ENCODE data around the gene CCT8L2. TPM values are rescaled to one million over a fixed set of nuclear protein-coding genes. Genes with fewer than 3 reads are reported as not detected.
"Not testable (repeated sequence)": the region's sequence is repeated elsewhere in the genome, so short reads cannot be mapped to it uniquely, and the experiment has no call there.

Gene CCT8L2
- total RNA-seq, 1 experiment from 2014 or later = not detected

GRCh38 chr22:16602728-16603447 is 10.3 kb upstream of the CCT8L2 start:
- not testable (repeated sequence) for H3K9me3 ChIP-seq (replicated peaks); H3K27me3 ChIP-seq (replicated peaks); H3K4me1 ChIP-seq (replicated peaks); H3K27ac ChIP-seq; H3K4me3 ChIP-seq; H3K36me3 ChIP-seq; DNase-seq (ENCODE audit: low read depth in 1 of 2, low spot score in 2 of 2)

GRCh38 chr22:16602224-16602727 is 9.7 kb upstream of the CCT8L2 start:
- H3K9me3 ChIP-seq (replicated peaks); H3K4me1 ChIP-seq (replicated peaks); DNase-seq (ENCODE audit: low read depth in 1 of 2, low spot score in 2 of 2); H3K27me3 ChIP-seq (replicated peaks); H3K27ac ChIP-seq; H3K36me3 ChIP-seq; H3K4me3 ChIP-seq: not testable (repeated sequence)

DNA sequence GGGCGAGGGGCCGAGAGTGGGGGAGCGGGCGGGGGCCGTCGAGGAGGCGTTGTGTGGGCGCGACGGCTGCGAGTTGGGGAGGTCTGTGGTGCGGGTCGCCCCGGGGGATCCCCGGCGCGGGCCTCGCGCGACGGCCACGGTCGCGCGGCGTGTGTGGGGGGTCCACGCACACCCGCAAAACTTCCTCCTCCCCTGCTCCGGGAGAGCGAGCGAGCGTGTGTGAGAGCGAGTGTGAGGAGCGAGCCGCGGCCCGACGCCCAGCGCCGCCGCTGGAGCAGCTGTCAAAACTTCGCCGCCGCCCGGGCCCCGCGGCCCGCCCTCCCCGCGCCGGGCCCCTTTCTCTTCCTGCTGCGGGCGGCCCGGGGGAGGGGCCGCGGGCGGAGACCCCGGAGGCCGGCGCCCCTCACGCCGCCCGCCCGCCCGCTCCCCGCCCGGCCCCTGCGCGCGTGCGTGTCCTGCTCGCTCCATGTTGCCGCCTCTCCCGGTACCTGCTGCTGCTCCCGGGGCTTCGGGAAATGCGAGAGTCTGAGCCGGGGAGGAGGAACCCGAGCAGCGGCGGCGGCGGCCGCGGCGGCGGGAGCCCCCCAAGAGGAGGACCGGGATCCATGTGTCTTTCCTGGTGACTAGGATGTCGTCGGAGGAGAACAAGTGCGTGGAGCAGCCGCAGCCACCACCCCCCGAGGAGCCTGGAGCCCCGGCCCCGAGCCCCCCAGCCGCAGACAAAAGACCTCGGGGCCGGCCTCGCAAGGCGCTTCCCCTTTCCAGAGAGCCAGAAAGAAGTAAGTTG is 9.0 kb upstream of the CCT8L2 start:
- H3K27me3 ChIP-seq (replicated peaks) = no peaks in the 10 kb centered on the region
- H3K4me1 ChIP-seq (replicated peaks) = no peaks in the 10 kb centered on the region
- no peak overlapping the region for H3K27ac ChIP-seq
- H3K36me3 ChIP-seq = no peaks in the 10 kb centered on the region
- H3K9me3 ChIP-seq (replicated peaks) = no peaks in the 10 kb centered on the region
- peak overlapping the region; percentile 28 for H3K4me3 ChIP-seq
- no peak for DNase-seq (ENCODE audit: low read depth in 1 of 2, low spot score in 2 of 2)

DNA sequence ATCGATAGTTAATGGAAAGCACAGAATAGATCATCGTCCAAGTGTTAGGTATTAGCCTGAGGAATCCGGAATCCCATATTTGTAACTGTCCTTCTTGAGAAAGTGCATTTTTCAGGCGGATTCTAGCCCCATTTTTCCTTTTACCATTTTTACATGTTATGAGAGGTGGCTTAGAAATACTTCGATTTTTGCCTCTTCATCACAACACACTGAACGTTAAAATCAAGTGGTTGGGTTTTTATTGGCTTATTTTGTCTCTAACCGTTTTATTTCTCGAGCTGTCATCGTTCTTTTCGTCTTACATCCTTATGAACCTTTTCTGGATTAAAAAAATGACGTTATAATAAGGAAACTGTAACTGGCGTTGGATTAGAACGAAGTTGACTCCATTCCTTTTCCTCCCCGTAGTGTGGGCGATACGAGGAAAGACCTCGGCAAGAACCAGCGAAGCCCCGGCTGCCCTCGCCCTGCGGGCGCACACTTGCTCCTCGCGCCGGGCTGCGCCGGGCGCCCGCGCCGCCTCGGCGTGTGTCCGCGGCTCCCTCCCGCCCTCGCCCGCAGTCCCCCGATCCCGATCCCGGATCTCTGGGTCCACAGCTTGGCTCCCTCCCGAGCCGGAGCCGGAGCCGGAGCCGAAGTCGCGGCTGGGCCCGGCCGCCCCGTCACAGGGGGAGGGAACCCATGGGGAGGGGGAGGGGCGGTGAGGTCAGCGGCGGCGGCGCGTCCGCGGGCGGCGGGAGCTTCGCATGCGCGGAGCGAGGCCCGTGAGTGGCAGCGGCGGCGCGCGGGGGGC is 8.2 kb upstream of the CCT8L2 start:
- not testable (repeated sequence) for H3K27me3 ChIP-seq (replicated peaks); H3K4me1 ChIP-seq (replicated peaks); H3K27ac ChIP-seq; H3K36me3 ChIP-seq; H3K4me3 ChIP-seq; H3K9me3 ChIP-seq (replicated peaks)
- peak; percentile 24 to 45 for DNase-seq (ENCODE audit: low read depth in 1 of 2, low spot score in 2 of 2)

DNA sequence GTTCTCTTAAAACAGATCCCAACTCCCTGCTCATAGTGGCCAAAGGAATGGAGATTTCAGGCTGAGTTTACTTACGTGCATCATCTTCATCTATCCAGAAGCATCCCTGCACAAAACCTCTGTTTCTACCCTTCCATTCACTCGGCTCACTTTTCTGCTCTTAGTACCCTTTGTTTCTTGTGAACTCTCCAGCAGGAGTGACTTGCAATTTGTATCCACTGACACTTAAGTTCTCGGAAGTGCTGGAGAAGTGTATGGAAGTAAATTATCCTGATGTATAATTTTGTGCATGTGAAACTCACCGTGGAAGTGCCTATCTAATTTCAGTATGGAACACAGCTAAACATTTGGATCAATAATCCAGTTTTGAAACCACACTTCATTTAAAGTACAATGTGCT is 7.0 kb upstream of the CCT8L2 start:
- not testable (repeated sequence) for H3K4me3 ChIP-seq; H3K4me1 ChIP-seq (replicated peaks); H3K27me3 ChIP-seq (replicated peaks); H3K27ac ChIP-seq; H3K9me3 ChIP-seq (replicated peaks); H3K36me3 ChIP-seq; DNase-seq (ENCODE audit: low read depth in 1 of 2, low spot score in 2 of 2)

DNA sequence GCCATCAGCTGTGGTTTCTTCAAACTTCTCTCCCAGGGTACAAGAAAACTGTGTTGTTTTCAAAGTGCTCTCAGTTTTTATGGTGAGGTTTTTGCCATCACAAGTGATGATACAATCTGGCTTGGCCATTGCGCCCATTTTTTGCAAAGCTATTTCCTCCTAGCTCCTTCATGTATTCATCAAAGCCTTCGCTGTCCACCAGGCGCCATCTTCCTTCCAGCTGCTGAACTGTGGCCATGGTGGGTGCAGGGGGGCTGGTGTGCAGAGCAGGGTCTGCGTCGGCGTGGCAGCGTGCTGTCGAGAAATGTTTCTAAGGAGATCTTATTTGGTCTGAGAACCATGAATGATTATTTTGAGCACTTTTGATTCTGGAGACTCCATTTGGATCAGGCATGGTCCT is 2.6 kb upstream of the CCT8L2 start:
- not testable (repeated sequence) for H3K4me1 ChIP-seq (replicated peaks); DNase-seq (ENCODE audit: low read depth in 1 of 2, low spot score in 2 of 2); H3K27ac ChIP-seq; H3K27me3 ChIP-seq (replicated peaks); H3K9me3 ChIP-seq (replicated peaks); H3K36me3 ChIP-seq; H3K4me3 ChIP-seq

GRCh38 chr22:16594026-16594425 is 1.4 kb upstream of the CCT8L2 start:
- Histone ChIP-seq H3K36me3 (no peaks in the 10 kb centered on the region), H3K27me3 (replicated peaks) (no peaks in the 10 kb centered on the region), H3K4me1 (replicated peaks) (no peaks in the 10 kb centered on the region), H3K9me3 (replicated peaks) (no peaks in the 10 kb centered on the region), H3K27ac (no peak overlapping the region), H3K4me3 (no peak overlapping the region)
- DNase-seq (ENCODE audit: low read depth in 1 of 2, low spot score in 2 of 2) = no peak

GRCh38 chr22:16592231-16592630 is 379 bp downstream of the CCT8L2 start:
- H3K4me1 ChIP-seq (replicated peaks); H3K9me3 ChIP-seq (replicated peaks); H3K4me3 ChIP-seq; DNase-seq (ENCODE audit: low read depth in 1 of 2, low spot score in 2 of 2); H3K27ac ChIP-seq; H3K27me3 ChIP-seq (replicated peaks); H3K36me3 ChIP-seq: not testable (repeated sequence)

- not testable (repeated sequence) for H3K36me3 ChIP-seq; DNase-seq (ENCODE audit: low read depth in 1 of 2, low spot score in 2 of 2); H3K4me3 ChIP-seq; H3K27ac ChIP-seq; H3K27me3 ChIP-seq (replicated peaks); H3K4me1 ChIP-seq (replicated peaks); H3K9me3 ChIP-seq (replicated peaks)
Measured at GRCh38 chr22:16591136-16591535, 1.5 kb downstream of the CCT8L2 start.

- Histone ChIP-seq H3K9me3 (replicated peaks) (no peaks in the 10 kb centered on the region), H3K27me3 (replicated peaks) (no peaks in the 10 kb centered on the region), H3K4me3 (no peak overlapping the region), H3K27ac (no peak overlapping the region), H3K4me1 (replicated peaks) (no peaks in the 10 kb centered on the region), H3K36me3 (no peaks in the 10 kb centered on the region)
- DNase-seq (ENCODE audit: low read depth in 1 of 2, low spot score in 2 of 2) = no peak
Measured at GRCh38 chr22:16586991-16587390, 5.6 kb downstream of the CCT8L2 start.

- H3K27me3 ChIP-seq (replicated peaks) = no peaks in the 10 kb centered on the region
- H3K9me3 ChIP-seq (replicated peaks) = no peaks in the 10 kb centered on the region
- no peak for DNase-seq (ENCODE audit: low read depth in 1 of 2, low spot score in 2 of 2)
- H3K36me3 ChIP-seq = no peaks in the 10 kb centered on the region
- no peaks in the 10 kb centered on the region for H3K4me1 ChIP-seq (replicated peaks)
- H3K4me3 ChIP-seq = no peak overlapping the region
- H3K27ac ChIP-seq = no peak overlapping the region
Measured at GRCh38 chr22:16586170-16586569, 6.4 kb downstream of the CCT8L2 start.

DNA sequence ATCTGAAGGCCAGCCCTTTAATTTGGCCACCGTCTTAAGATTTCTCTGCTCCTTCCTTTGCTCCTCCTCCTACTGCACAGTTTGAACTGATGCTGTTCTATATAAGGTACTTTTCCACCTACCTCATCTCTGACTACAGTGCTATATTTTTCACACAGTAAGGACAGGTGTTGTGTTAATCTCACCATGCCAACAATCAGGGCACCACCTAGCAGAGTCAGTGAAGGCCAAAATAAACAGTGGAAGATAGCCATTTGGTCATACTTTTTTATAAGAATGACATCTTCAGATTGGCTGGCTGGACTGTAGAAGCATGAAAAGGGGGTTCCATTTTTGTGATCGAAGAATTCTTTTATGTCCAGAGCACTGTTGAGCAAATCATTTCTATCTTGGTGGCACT is 11.7 kb downstream of the CCT8L2 start:
- H3K27me3 ChIP-seq (replicated peaks); H3K9me3 ChIP-seq (replicated peaks); DNase-seq (ENCODE audit: low read depth in 1 of 2, low spot score in 2 of 2); H3K27ac ChIP-seq; H3K4me3 ChIP-seq; H3K4me1 ChIP-seq (replicated peaks); H3K36me3 ChIP-seq: not testable (repeated sequence)

- not testable (repeated sequence) for H3K4me1 ChIP-seq (replicated peaks); H3K9me3 ChIP-seq (replicated peaks); H3K4me3 ChIP-seq; H3K27ac ChIP-seq; H3K36me3 ChIP-seq; H3K27me3 ChIP-seq (replicated peaks); DNase-seq (ENCODE audit: low read depth in 1 of 2, low spot score in 2 of 2)
Measured at GRCh38 chr22:16569240-16569834, 23.3 kb downstream of the CCT8L2 start.

- no peak for DNase-seq (ENCODE audit: low read depth in 1 of 2, low spot score in 2 of 2)
- Histone ChIP-seq H3K27ac (no peak overlapping the region), H3K4me3 (no peak overlapping the region), H3K4me1 (replicated peaks) (no peaks in the 10 kb centered on the region), H3K9me3 (replicated peaks) (no peaks in the 10 kb centered on the region), H3K27me3 (replicated peaks) (no peaks in the 10 kb centered on the region), H3K36me3 (no peaks in the 10 kb centered on the region)
Measured at GRCh38 chr22:16568425-16568758, 24.2 kb downstream of the CCT8L2 start.

Measured in SJSA1 (cell line).